Erythroblast (primary cell): ENCODE measurements around the gene WNT7A.

ENCODE experiments used
- DNase-seq, 2 experiments: peaks; one replicate each; lab custom pipeline; 2025; lab: John Stamatoyannopoulos, UW
- GATA1 ChIP-seq: IDR thresholded peaks from 2 replicates; pipeline ENCODE4 v1.6.1; 2011; ENCODE audit warnings: low read depth, mild to moderate bottlenecking, control low read depth, low read length, moderate library complexity
- POLR2A ChIP-seq: IDR thresholded peaks from 2 replicates; pipeline ENCODE4 v1.6.1; 2011; ENCODE audit warnings: mild to moderate bottlenecking, low read length

Gene WNT7A

DNA sequence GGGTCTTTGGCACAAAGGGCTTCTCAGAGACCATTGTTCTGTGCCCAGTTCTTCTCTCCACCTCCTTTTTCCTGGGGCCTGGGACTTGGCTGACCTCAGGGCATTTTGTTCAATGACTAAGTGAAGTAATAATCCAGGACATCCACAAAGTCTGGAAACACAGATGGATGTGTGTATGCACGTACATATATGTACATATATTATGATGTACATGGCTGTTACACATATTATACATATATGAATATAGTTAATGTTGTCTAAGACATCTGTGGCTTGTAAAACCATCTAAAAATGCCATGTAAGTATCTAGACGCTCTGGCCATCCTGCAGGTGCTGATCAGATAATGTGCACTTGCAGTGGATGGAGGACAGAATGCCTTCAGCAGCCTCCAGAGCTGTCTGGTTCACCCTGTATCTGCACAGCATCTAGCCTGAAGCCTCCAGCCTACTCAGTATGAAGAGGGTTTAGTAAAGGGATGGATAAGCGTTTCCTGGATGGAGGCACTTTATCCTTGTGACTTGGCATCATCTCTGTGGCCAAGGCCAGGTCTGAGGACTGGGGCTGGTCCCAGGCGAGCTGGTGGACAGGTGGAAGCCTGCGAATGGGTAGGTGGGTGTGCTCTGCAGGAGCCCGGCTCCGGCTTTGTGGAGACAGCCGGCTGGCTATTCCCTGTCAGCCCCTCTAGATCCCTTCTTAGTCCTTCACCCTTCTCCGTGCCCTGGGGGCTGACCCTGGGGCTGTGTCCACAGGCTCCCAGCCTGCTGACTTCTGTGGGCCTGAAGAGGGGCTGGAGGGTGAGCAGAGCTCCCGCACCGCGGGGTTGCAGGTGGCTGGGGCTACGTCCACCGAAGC, 88.4 kb downstream of the WNT7A start:
- TF ChIP-seq POLR2A (no peak), GATA1 (no peak)
- no peak for DNase-seq

DNA sequence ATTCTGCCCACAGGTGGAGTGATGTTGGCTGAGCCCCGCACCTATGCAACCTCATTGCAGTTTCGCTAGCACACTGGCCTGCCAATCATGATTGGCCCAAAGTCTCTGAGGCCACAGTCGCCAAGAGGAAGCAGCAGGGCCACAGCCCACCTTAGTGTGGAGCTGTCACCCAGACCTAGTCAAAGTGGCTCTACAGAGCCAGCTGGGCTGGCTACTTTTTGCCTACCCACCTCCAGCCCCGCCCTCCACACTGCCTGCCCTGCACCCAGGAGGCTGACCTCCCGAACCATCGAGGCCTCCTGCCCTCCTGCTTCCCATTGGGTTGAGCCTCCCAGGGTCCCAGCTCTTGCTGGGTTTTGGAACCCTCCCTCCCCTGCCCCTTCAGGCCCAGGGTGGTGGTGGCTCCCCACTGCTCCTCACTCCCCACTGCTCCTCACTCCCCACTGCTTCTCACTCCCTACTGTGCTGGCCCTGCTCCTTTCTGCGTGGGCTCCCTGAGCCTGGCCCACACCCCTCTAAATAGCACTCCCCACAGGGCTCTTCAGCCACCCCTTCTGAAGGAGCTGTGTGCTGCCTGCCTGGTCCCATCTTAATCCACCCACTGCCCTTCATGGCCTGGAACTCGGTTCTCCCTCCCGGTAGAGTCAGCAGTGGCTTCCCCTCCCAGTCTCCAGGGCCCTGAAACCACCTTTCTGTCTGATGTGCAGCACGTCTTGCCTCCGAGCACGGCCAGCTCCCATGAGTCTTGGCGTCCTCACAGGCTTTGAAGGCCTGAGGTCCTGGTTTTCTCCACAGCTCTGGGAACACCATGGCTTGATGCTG, 89.3 kb downstream of the WNT7A start:
- DNase-seq, result no peak
- no peak for TF ChIP-seq POLR2A
- no peak for TF ChIP-seq GATA1

DNA sequence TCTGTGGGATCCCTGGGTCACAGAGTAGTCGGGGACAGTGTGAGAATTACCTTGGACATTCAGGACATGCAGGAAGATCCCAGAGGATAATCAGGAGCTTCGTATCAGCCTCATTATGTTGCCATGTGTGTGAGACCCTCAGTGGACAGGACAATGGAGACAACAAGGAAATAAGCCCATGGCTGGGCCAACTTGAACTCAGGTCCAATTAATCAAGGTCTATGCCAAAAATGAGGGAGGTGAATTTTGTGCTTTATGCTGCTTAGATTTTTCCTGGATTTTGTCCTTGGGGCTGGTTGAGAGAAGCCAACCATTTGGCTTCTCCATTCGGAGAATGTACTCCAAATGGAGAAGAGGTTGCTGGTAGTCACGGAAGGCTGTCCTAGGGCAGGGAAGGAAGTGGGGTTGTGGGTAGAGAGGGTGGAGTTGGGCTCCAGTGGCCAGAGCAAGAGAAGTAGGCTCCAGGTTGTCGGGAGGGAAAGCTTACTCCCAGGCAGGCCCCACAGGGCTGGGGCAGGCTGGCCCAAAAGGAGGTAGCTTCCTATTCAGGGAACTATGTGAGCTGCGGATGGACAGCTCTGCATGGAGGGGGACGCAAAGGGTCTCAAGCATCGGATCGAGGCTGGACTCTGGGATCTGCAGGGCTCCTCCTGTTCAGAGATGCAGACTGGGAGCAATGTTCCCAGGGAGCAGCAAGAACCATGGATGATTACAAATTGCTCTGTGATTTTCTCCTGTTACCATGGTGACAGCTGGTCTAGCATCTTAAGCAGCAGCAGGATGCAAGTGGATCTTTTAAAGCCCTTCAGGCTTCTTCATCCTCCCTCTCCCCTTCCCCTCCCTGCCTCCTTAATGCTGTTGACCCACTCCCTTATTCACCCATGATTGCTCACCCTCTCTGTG, 91.1 kb downstream of the WNT7A start:
- TF ChIP-seq POLR2A (no peak), GATA1 (no peak)
- no peak for DNase-seq

DNA sequence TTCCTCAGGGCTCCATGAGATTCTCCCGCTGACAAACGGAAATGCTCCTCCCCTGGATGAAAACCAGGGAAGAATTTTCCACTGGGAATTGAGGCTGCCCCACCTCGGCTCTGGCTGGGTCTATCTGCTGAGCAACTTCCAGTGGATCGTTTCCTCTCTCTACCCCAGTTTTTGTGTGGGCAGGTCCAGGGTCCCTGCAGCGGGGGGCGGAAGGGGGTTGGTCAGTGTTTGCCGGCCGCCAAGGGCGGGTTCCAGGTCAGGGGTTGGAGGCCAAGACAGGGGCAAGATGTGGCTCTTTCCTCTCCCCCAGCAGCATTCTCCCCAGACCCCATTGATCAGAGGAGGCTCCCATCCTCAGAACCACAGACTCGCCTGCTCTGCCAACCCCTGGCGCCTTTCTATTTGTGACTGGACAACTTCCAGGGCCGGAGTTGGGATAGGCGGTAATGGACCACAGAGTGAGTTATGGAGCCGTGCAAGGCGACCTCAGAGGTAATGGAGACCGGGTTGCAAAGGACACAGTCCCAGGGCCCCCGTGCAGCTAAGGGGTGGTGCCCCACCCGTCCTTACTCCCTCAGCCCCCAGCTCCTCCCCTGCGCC, 92.2 kb downstream of the WNT7A start:
- DNase-seq, result no peak
- no peak for TF ChIP-seq POLR2A
- TF ChIP-seq GATA1, result no peak

DNA sequence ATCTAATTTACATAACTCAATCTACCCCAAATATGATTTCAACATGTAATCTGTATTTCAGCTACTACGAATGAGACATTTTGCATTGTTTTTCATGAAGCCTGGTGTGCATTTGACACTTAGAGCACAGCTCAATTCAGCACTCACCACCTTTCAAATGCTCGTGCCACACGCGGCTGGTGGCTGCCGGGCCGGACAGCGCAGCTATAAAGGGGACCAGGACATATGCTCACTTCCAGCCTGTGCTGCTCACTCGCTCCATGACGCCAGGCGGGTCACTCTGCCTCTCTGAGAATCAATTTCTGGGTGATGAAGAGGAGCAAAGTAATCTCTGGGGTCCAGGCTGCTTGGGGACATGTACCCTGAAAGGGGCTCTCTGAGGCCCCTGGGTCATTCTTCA, 93.1 kb downstream of the WNT7A start:
- no peak for DNase-seq
- TF ChIP-seq GATA1, result no peak
- no peak for TF ChIP-seq POLR2A

DNA sequence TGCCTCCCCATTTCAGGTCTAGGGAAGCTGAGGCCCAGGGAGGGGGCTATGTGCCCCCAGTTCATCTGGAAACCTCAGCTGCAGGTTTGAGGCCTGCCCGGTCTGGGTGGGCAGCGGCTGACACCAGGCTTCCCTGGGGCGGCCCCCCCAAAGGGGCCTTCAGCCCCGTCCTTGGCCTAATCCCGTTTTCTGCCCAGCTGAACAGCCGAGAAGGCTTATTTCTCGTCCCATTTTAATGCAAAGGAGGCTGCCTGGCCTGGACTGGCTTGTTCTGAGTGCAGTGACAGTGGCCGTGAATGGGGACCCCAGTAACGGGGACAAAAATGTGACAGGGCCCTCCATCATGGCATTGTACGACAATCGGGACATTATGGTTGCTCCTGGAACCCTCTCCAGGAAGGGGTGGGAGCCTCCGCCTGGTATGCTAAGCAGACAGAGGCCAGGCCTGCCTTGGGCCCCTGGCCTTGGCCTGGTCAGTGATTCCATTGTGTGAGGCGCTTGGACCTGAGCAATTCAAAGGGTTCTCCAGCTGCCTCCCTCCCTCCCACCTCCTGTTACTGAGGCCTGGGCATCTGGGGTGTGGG, 93.9 kb downstream of the WNT7A start:
- TF ChIP-seq POLR2A (no peak), GATA1 (no peak)
- DNase-seq, result no peak

DNA sequence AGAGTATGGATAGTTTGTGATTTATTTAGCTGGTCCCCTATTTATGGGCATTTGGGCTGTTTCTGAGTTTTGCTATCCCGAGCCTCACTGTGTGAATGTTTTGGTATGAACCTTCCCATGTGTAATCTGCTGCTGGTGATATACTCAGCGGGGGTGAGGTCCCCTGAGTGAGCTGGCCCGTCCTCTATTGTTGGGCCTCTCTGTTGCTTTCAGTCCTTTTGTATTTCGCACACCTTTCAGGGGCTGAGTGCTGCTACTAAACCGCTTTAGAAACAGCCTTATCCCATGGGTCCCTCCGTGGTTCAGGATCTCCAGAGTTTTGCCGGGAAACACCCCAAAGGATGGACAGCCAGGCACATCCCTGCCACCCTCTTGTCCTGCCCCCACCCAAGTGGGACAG, 94.5 kb downstream of the WNT7A start:
- no peak for TF ChIP-seq GATA1
- no peak for DNase-seq

DNA sequence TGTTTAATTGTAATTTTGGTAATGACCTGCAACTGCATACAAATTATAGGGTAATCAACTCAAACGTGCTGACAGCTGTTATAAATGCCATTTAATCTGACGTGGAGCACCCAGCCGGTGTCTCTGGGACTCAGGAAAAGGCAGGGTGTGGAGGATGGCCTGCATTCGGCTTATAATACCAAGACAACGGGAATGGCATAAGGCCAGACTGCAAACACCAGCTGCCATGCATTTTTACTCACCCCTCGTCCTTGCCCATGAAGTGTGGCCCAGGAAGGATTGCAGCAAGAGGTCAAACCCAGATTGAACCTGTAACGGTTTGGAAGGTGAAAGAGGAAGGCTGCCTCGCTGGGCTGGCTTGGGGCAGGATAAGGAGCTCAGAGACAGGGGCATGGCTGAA, 96.4 kb downstream of the WNT7A start:
- no peak for DNase-seq
- TF ChIP-seq POLR2A (no peak), GATA1 (no peak)

DNA sequence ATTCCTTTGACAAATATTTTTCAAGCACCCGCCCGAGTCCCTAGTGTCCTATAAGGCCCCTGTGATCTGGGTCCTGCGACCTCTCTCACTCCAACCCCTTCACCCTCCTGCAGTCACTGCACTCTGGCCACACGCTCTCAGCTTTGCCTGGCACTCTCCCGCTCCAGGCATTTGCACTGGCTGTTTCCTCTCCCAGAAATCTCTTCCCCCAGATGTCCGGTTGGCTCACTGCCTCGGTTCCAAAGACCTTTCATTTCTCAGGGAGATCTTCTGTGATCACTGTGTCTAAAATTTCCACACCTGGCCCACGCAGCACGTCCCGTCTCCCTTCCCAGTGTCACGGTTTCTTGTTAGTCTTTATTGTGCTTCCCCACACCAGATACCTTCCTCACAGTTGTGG, 97.4 kb downstream of the WNT7A start:
- TF ChIP-seq POLR2A, result no peak
- TF ChIP-seq GATA1, result no peak
- DNase-seq, result no peak

DNA sequence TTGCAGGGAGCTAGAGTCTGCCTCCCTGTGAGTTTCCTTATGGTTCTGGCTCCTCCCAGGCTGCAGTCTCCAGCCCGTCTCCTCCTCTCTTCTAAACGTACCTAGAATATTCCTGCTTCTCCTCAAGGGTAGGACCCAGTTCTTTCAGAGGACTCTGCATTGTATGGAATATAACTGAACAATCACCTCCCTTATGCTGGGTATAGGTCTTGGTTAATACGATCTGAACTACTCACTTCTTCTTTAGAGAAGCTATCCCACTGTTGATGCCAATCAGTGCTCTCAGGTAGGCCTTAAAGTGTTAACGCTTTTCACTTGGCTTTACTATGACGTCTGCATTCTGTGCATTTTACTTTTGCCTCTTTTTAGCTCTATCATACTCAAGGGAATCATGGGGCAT, 98.5 kb downstream of the WNT7A start:
- DNase-seq, result no peak
- TF ChIP-seq GATA1 (no peak), POLR2A (no peak)

DNA sequence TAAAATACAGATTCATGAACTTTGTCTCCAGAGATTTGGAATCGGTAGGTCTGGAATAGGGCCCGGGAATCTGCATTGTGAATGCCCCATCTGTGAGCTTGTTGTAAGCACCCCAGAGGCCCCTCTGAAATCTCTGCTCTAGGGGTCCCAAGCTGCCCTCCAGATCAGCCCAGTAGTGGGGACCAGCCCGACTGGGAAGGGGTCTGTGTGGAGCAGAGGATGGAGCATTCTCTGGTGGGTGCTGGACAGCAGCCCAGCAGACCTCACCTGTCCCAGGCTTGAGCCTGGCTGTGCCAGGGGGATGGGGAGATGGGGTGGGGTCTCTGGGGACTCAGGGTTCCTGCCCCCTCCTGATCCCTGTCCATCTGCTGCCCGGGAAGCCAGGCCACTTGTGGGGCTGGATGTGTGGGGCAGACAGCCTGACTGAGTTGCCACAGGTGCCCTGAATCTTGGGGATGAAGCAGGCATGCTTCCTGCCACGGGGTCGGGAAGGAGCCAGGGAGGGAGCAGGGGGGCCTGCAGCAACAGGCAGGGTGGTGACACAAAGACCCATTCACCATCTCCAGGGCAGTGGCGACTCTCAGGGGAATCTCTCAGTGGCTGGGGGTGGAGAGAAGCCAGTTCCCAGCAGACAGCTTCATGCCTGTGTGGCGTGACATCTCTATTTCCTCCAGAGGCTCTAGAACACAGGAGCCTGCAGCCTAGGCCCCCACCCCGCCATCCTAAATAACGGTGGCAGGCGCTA, 99.3 kb downstream of the WNT7A start:
- no peak for DNase-seq
- no peak for TF ChIP-seq GATA1
- TF ChIP-seq POLR2A, result no peak

DNA sequence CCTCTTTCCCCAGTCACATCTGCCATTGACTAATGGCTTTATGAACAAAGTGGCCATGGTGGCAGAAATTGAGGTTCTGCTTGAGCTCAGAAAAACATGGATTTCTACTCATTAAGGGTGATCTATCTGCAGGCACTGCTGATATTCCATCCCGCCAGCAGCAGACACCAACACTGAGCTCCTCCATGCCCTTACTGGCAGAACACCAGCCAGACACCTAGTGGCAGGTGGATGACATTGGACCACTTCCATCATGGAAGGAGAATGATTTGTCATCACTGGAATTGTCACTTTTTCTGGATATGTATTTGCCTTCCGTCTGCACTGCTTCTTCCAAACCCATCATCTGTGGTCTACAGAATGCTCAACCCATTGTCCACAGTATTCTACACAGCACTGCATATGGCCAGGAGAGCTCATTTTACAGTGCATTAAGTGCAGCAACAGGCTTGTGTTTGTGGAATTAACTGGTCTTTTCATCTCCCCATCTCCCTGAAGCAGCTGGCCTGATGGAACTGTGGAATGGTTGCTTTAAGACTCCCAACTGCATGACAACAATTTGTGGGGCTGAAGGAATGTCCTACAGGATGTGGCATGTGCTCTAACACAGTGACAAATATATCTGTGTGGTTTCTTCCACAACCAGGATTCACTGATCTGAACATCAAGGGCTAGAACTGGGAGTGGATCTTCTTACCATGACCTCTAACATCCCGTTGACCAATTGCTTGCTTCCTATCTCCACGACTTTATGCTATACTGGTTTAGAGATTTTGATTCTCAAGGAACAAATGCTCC, 103.4 kb downstream of the WNT7A start:
- TF ChIP-seq GATA1 (no peak), POLR2A (no peak)
- DNase-seq, result no peak
